ENCODE measurements around the gene STK24. TPM values are rescaled to one million over a fixed set of nuclear protein-coding genes. Genes with fewer than 3 reads are reported as not detected.

The STK24 gene
- total RNA-seq, 3 donors from 2014 or later, result 61.3 to 149 (median 71.9) TPM

DNA sequence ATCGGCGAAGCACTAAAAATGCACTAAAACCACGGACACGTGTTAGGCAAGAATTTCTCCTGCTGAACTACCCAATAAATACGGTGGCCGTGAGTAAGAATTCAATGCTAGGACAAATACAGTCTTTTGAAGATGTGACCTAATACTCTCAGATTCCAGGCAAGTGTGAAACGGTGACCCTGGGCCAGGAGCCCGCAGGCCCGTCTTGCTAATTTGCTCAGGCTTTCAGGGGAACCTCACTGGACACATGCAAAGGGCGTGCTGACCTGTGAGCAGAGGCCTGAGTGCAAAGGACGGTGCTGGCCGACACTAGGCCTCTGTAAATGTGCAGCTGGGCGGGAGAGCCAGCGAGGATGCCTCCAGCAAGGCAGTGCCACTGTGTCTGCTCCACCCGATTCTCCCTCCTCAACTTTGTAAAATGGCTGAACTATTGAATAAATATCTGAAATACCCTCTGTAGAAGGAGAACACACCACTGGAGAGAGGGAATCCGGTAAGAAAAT is 70.1 kb downstream of the STK24 start:
- Histone ChIP-seq H3K4me3 (peak overlapping the region in 1 of 3 donors; percentile 0), H3K27ac (peak overlapping the region; percentile 64 to 69), H3K9me3 (no peaks in the 10 kb centered on the region), H3K27me3 (no peaks in the 10 kb centered on the region), H3K4me1 (peaks cover 3 to 48% of the 10 kb centered on the region in 2 donors), H3K36me3 (no peaks in the 10 kb centered on the region)
- no peak for DNase-seq (ENCODE audit: low spot score in 2 of 2)
- intact Hi-C loops (cut with DNase I; ENCODE audit: low total_unique reads), result loop anchor here (10.0 kb wide), 1 partner anchor 68 kb away; the partner anchor contains the start of gene STK24
- no peak for TF ChIP-seq POLR2A (IDR thresholded peaks at IDR 0.05)
- TF ChIP-seq POLR2AphosphoS5 (IDR thresholded peaks at IDR 0.05), result no peak
- TF ChIP-seq, protein P1, sequence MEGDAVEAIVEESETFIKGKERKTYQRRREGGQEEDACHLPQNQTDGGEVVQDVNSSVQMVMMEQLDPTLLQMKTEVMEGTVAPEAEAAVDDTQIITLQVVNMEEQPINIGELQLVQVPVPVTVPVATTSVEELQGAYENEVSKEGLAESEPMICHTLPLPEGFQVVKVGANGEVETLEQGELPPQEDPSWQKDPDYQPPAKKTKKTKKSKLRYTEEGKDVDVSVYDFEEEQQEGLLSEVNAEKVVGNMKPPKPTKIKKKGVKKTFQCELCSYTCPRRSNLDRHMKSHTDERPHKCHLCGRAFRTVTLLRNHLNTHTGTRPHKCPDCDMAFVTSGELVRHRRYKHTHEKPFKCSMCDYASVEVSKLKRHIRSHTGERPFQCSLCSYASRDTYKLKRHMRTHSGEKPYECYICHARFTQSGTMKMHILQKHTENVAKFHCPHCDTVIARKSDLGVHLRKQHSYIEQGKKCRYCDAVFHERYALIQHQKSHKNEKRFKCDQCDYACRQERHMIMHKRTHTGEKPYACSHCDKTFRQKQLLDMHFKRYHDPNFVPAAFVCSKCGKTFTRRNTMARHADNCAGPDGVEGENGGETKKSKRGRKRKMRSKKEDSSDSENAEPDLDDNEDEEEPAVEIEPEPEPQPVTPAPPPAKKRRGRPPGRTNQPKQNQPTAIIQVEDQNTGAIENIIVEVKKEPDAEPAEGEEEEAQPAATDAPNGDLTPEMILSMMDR (IDR thresholded peaks at IDR 0.05), result no peak

DNA sequence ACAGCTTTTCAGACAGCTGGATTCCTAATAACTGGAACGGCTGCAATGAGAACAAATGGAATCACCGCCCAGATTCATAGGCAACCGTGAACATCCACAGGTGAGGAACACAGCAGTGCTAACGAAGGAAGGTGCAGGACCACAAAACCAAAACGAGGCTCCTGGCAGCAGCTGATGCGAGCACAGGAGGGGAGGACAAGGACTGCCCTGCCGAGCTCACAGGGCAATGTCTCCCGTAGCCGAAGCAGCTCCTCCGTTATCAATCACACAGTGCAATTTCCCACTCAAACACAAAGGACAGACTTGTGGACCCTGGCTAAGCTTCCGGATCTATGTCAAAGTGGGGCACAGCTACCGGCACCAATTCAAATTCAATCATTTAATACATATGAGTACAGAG is 70.6 kb downstream of the STK24 start:
- peak overlapping the region in 1 of 2 donors; percentile 64 for H3K27ac ChIP-seq
- H3K36me3 ChIP-seq, result no peaks in the 10 kb centered on the region
- peaks cover 3 to 48% of the 10 kb centered on the region in 2 donors for H3K4me1 ChIP-seq
- H3K27me3 ChIP-seq, result no peaks in the 10 kb centered on the region
- no peak for DNase-seq (ENCODE audit: low spot score in 2 of 2)
- no peak overlapping the region for H3K4me3 ChIP-seq
- TF ChIP-seq, protein P1 (IDR thresholded peaks at IDR 0.05), result no peak
- TF ChIP-seq POLR2A (IDR thresholded peaks at IDR 0.05) (no peak), POLR2AphosphoS5 (IDR thresholded peaks at IDR 0.05) (no peak)
- no peaks in the 10 kb centered on the region for H3K9me3 ChIP-seq
- intact Hi-C loops (cut with DNase I; ENCODE audit: low total_unique reads), result loop anchor here (10.0 kb wide), 1 partner anchor 68 kb away; the partner anchor contains the start of gene STK24

DNA sequence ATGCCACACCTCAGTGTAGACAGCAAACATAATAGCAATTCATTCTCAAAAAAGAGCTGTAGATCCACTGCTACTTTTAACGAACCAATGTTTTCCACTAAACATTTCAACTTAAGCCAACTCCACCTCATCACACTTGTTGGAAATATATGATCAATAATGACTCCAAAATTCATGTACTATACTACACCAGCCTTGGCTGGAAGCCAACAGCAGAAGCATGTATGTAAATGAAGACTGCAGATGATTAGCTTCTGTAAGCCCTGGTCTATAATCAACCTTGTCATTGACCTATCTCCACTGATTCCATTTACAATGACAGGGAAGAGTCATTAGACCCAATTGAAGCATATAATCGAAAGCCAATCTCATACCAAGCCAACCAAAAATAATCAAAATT is 71.7 kb downstream of the STK24 start:
- H3K9me3 ChIP-seq, result no peaks in the 10 kb centered on the region
- no peaks in the 10 kb centered on the region for H3K36me3 ChIP-seq
- no peak overlapping the region for H3K4me3 ChIP-seq
- DNase-seq (ENCODE audit: low spot score in 2 of 2), result no peak
- H3K27me3 ChIP-seq, result no peaks in the 10 kb centered on the region
- intact Hi-C loops (cut with DNase I; ENCODE audit: low total_unique reads), result loop anchor here (10.0 kb wide), 1 partner anchor 70 kb away; the partner anchor contains the start of gene STK24
- TF ChIP-seq, protein P1 (IDR thresholded peaks at IDR 0.05), result no peak
- no peak for TF ChIP-seq POLR2AphosphoS5 (IDR thresholded peaks at IDR 0.05)
- no peak for TF ChIP-seq POLR2A (IDR thresholded peaks at IDR 0.05)
- H3K4me1 ChIP-seq, result peaks cover 3 to 48% of the 10 kb centered on the region in 2 donors
- no peak overlapping the region for H3K27ac ChIP-seq

DNA sequence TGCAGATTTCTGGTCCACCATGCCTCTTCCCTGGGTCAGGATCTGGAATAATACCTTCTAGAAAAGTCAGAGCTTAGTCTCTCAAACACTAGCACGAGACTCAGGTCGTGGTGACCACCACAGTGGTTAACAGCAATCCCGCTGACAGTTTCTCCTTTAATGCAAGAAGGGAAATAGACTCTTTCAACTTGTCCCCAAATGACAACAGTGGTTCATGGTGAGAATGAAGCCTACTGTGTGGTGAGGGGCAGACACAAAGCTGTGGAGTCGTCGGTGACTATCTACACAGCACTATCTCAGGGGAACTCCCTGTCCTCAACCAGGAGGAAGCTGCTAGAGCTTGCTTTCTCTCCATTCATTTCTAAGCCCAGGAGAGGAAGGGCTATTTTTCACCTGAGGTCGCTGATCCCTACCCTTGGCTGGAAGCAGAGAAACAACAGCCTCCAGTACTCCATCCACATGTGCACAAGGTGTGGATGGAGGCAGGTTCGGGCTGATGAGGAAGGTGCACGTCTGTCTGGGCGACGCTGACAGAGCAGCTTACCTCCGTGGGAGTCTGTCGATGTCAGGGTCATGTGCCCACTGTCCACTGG is 72.4 kb downstream of the STK24 start:
- H3K27ac ChIP-seq, result peak overlapping the region in 1 of 2 donors; percentile 13
- H3K36me3 ChIP-seq, result no peaks in the 10 kb centered on the region
- intact Hi-C loops (cut with DNase I; ENCODE audit: low total_unique reads), result loop anchor here (10.0 kb wide), 1 partner anchor 70 kb away; the partner anchor contains the start of gene STK24
- no peak for TF ChIP-seq POLR2AphosphoS5 (IDR thresholded peaks at IDR 0.05)
- TF ChIP-seq POLR2A (IDR thresholded peaks at IDR 0.05), result no peak
- TF ChIP-seq, protein P1 (IDR thresholded peaks at IDR 0.05), result no peak
- DNase-seq (ENCODE audit: low spot score in 2 of 2), result no peak
- H3K9me3 ChIP-seq, result no peaks in the 10 kb centered on the region
- peaks cover 3 to 48% of the 10 kb centered on the region in 2 donors for H3K4me1 ChIP-seq
- no peaks in the 10 kb centered on the region for H3K27me3 ChIP-seq
- no peak overlapping the region for H3K4me3 ChIP-seq

DNA sequence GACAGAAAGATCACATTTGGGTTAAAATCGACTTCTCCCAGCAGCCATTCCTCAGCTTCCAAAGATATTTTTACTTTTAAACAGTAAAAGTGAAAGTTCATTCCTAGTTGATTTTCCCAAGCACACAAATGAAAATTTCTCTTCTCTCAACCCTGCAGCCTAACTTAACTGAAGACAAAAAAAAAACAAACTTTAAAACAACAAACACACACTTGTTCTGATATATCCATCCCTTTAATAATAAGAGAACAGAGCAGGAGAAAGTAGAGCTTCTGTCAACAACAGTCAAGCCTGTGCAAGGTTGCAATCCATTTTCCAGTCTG is 72.9 kb downstream of the STK24 start:
- TF ChIP-seq POLR2AphosphoS5 (IDR thresholded peaks at IDR 0.05), result no peak
- TF ChIP-seq, protein P1 (IDR thresholded peaks at IDR 0.05), result no peak
- no peak for TF ChIP-seq POLR2A (IDR thresholded peaks at IDR 0.05)
- no peak overlapping the region for H3K4me3 ChIP-seq
- H3K9me3 ChIP-seq, result no peaks in the 10 kb centered on the region
- H3K27ac ChIP-seq, result peak overlapping the region; percentile 13 to 27
- intact Hi-C loops (cut with DNase I; ENCODE audit: low total_unique reads), result loop anchor here (10.0 kb wide), 1 partner anchor 71 kb away; the partner anchor contains the start of gene STK24
- no peaks in the 10 kb centered on the region for H3K36me3 ChIP-seq
- DNase-seq (ENCODE audit: low spot score in 2 of 2), result no peak
- H3K27me3 ChIP-seq, result no peaks in the 10 kb centered on the region
- H3K4me1 ChIP-seq, result peaks cover 3 to 46% of the 10 kb centered on the region in 2 donors

All from breast epithelium (tissue), 4 donors.